A172 (cell line): ENCODE results near the gene PALD1. TPM values are rescaled to one million over a fixed set of nuclear protein-coding genes. Genes with fewer than 3 reads are reported as not detected.
"Not testable (repeated sequence)": the region's sequence is repeated elsewhere in the genome, so short reads cannot be mapped to it uniquely, and the experiment has no call there.

Source experiments
- DNase-seq: peaks from one replicate; pipeline ENCODE4 v3.0.0-alpha.2; 2015; ENCODE audit warnings: low spot score
- total RNA-seq: library from RNA; depleted of rRNA; stranded (reverse); fragments of >200 nt; shearing (Covaris generic); gene quantifications from 2 replicates; pipeline ENCODE4 v1.2.3, GENCODE V29; 2014

Gene PALD1
- total RNA-seq, 1 experiment from 2014 or later = 5.8 TPM

DNA sequence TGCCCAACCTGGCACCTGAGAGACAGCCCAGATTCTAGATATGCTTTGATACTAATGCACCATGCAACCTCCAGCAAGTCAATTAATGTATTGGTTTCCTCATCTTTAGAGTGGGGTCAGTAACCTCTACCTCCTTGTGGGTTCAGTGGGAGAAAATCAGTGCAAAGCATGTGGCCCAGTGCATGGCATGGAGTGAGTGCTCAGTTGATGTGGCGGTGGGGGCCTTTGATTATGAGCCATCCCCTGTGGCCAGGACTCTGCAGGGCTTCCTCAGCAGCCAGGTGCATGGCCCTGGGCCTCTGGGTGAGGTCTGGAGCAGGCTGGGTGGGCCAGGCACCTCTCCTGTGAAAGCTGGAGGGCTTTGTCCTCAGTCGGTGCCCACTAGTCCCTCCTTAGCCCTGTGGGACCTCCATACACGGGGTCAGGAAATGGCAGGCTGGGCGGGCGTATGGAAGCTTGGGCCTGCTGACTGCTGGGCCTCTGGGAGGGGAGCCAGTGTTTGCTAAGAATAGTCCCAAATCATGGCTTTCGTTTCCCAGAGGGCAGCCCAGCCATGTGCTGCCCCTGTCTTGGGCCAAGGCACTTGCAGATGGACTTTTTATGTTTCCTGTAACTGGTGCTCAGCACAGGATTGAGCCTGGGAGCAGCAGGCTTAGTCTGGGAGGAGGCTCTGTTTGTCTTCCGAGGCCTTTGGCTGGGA is 3.4 kb downstream of the PALD1 start:
- DNase-seq = no peak

GRCh38 chr10:70482982-70483760 is 4.6 kb downstream of the PALD1 start:
- DNase-seq = no peak

DNA sequence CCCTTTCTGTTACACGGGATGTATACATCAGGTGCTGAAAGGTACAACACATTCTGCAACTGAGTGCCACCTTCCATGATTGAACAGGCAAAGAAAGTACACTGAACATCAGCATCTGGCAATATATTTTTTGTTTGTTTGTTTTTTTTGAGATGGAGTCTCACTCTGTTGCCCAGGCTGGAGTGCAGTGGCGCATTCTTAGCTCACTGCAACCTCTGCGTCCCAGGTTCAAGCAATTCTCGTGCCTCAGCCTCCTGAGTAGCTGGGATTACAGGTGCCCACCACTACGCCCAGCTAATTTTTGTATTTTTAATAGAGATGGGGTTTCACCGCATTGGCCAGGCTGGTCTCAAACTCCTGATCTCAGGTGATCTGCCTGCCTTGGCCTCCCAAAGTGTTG is 5.3 kb downstream of the PALD1 start:
- DNase-seq = not testable (repeated sequence)

GRCh38 chr10:70487824-70488223 is 9.3 kb downstream of the PALD1 start:
- DNase-seq = no peak

GRCh38 chr10:70490142-70490541 is 11.6 kb downstream of the PALD1 start:
- no peak for DNase-seq

- no peak for DNase-seq
Measured at GRCh38 chr10:70491614-70492013, 13.0 kb downstream of the PALD1 start.

DNA sequence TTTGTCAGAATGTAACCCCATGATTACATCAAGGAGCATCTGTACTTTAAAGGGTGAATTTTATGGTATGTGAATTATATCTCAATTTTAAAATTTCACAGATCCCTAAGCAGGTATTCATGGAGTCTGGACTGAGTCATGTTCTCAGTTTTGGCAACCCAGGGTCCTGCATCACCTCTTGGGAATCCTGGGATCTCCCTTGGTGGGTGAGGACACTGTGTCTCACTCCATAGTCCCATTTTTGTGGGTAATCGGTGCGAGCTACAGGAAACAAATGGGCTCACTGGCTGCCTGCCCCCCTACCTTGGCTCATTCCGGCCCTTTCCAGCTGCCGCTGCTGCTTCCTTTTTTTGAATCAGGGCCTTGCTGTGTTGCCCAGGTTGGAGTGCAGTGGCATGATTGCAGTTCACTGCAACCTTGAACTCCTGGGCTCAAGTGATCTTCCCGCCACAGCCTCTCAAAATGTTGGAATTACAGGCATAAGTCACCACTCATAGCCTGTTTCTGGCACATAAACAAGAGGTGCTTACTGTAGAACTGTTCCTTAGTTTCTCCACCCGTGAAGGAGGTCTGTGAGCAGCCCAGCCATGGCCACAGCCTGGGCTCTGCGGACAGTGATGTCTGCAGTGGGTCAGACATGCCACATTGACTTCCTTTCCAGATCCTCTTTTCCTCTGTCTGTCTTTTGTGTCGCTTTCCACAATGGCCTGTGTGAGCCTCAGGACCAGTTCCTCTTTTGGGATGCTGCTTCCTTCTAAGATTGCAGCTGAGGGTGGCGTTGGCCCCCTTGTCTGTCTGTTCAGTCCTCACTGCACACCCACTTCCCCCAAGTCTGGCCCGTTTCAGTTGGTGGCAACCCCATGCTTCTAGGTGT is 14.5 kb downstream of the PALD1 start:
- DNase-seq = no peak

DNA sequence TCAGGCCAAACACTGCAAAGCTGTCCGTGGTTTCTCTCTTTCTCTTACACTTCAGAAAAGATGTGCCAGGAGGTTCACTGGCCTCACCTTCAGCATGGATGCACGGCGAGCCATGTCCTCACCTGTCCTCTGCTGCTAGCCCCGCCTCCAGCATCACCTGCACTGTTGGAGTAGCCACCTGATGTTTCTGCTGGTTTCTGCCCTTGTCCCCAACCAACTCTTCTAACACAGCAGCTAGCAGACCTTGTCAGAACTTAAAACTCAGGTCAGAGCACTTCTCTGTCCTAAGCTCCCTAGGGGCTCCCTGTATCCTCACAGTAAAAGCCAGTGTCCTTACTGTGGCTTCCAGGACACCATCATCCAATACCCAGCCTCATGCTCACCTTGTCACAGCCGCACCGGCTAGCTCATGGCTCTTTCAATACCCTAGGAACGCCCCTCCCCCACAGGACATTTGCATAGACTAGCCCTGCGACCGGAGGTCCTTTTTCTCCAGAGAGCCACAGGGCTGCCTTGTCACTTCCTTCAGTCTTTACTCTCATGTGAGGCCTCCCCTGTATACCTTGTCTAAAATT is 15.2 kb downstream of the PALD1 start:
- DNase-seq = no peak

DNA sequence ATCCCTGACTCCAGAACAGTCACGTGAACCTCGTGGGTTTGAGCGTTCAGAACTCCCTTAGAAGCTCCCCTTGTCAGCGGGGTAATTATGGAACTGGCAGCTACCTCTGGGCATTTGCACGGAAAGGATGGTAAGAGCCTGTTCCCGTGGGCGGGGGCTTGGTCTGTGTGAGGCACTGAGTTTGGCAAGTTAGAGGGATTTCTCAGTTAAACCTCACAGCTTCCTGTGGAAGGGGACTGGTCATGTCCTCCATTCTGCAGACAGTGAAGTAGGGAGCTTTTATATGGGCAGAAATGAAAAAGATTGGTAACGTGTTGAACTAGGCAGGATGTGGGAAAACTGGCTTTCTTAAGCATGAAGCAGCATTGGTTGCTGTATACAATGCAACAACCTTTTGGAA is 16.0 kb downstream of the PALD1 start:
- DNase-seq = no peak

- no peak for DNase-seq
Measured at GRCh38 chr10:70494966-70495365, 16.4 kb downstream of the PALD1 start.

DNA sequence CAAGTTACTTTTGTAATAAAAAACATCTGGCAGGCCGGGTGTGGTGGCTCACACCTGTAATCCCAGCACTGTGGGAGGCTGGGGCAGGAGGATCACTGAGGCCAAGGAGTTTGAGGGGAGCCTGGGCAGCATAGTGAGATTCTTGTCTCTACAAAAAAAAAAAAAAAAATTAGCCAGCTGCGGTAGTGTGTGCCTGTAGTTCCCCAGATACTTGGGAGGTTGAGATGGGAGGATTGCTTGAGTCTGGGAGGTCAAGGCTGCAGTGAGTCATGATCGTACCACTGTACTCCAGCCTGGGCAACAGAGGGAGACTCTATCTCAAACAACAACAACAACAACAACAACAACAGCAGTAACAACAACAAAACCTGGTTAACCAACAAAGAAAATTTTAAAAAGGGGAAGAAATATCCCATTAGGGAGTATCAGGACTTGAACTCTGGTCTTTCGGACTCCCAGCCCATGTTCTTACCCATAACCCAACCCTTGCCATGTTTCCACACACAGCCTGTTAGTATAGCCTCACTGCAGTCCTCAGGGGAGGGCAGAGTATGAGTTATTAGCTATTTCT is 17.2 kb downstream of the PALD1 start:
- DNase-seq = no peak

- DNase-seq = no peak
Measured at GRCh38 chr10:70496341-70497119, 18.0 kb downstream of the PALD1 start.

DNA sequence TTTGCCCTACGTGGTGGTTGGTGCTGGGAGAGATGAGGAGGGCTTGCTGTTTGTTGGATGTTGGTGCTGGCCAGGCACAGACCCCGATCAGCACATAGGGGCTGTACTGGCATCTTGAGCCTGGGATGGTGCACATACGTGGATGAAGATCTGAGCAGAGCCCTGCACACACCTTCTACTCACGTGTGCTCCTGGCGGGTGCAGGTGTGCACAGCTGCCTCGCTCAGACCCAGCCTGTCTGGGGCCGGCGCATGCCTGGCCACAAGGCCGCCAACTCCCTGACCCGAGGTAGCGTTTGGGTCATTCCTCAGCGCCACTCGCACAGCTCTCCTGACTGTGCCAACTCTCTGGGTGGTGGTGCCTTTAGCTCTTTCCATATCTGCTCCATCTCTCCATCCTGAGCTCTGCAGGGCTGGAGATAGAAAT is 18.6 kb downstream of the PALD1 start:
- DNase-seq = no peak

DNA sequence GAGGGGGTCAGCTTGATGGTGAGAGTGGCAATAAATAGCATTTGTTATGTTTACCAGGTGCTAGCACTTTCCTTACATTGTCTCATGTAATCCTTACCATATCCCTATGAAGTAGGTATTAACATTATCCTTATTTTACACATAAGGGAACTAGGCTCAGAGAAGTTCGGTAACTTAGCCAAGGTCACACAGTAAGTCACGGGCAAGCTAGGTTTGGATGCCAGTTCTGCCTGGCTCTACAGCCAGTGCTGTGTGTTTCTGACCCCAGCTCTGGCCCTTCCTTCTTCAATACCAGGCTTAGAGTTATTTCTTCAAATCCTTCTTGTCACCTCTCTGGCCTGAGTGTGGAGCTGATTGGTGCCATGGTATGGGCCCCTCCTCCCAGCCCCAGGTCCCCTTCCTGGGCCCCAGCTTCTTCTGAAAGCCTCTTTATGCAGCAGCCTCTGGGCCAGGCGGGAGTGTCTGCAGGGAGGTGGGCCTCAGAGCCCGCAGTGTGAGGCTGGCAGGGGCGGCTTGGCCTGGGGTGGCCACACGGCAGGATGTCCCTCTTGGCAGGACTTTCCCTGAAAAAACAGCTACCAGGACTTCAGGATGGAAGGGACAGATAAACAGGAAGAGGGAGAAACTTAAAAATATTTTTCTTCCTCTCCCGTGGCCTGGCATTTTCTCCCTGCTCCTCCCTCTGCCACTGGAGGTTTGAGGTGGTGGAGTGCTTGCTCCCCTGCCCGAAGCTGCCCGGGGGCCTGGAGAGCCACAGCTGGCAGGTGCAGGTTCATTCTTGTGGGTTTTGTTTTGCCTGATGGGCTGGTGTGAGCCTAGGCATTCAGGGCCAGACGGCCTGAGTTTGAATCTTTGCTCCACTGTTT is 20.6 kb downstream of the PALD1 start:
- DNase-seq = no peak

DNA sequence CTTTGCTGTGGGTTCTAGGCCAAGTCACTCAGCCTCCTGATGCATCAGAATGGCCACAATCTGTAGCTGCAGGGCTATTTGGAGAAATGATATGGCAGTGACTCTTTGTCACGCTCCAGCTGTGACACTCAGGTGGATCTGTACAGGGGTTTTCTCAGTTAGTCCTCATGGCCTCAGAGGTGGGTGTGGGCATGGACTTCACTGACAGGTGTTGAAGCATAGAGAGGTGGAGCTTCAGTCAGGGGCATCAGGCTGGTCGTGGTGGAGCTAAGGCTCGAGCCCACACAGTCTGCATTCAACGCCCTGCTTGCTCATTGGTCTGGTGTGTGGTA is 21.2 kb downstream of the PALD1 start:
- DNase-seq = no peak

GRCh38 chr10:70500368-70500767 is 21.8 kb downstream of the PALD1 start:
- no peak for DNase-seq

DNA sequence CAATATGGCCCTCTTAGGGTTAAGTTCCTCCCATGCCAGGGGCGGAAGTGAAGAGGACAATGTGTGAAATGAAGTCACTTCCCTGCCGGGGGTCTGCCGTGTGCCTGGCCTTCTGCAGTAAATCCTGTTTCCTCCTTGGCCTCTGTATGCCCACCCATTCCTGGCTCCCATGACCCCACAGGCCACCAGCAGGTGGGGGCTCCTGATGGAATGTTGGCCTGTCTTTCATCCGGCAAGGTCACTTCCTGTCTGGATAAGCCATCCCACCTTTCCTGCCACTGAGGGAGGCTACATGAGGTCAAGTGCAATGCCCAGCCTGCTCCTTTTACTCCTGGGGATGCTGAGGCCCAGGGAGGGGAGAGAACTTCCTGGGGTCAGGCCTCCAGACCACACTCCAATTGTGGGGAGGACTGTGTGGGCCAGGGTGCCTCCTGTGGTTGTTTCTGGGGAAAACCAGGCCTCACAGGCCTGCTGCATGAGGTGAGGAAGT is 22.3 kb downstream of the PALD1 start:
- DNase-seq = no peak

DNA sequence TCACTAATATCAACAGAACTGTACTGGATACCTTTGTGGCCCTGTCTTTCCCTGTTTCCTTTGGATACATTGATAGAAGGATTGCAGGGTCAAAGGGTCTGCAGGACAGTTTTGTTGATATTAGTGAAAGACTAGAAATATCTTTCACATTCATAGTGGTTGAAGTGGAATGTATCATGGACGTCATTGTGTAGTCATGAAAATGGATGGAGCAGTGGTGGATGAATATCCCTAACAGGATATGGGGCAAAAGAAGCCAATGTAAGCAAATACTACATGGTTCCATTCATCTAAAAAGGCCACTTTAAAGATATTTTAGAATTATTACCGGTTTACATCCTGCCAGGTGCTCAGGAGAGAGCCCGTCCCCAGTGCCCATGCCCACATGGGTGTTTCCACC is 23.8 kb downstream of the PALD1 start:
- no peak for DNase-seq

DNA sequence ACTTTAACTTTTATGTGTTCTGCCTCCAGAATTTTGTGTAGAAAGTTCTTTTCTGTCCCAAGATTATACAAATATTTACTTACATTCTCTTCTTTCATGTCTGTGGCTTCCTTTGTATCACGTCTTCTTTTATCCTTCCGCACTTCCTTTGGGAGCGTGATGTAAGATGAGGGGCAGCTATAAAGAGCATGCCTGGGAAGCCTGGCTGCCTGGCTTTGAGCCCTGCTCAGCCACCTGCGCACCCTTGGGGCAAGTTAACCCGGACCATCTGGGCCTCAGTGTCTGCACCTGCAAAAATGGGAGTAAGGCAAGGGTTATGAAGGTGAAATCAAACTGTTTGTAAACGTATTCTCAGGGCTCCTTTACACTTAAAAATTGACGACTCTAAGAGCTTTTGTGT is 25.2 kb downstream of the PALD1 start:
- no peak for DNase-seq
